SK-N-MC (cell line): ENCODE data around the gene TPMT.

Source experiments
- EZH2 ChIP-seq: fragments of 200-600 bp; sonication (generic); IDR thresholded peaks from one replicate; pipeline ENCODE4 v1.6.1; 2017; ENCODE audit warnings: antibody characterized with exemption
- FOXP2 ChIP-seq: optimal IDR thresholded peaks from 2 replicates; pipeline ENCODE3; 2011; ENCODE audit warnings: mild to moderate bottlenecking, moderate library complexity; ENCODE audit not compliant: insufficient read depth; ENCODE audit errors: extremely low read length, control extremely low read depth
- POLR2AphosphoS5 ChIP-seq: IDR thresholded peaks from 2 replicates; pipeline ENCODE4 v1.6.1; 2012; ENCODE audit warnings: mild to moderate bottlenecking, low read depth, low read length, borderline replicate concordance

DNA sequence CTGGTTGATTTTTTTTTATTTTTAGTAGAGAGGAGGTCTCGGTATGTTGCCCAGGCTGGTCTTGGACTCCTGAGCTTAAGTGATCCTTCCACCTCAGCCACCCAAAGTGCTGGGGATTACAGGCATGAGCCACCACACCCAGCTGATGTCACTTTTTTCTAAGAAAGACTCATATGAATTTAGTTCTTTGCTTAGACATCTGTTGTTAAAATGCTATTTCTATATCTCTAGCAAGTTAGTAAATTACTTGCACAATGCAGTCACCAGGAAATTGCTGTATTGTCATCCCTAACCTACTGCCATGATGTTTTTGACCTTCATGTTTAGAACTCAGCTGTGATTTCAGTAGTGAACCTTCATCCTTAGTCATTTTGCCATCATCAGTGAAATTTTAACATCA lies 6.0 kb upstream of the TPMT start:
- no peak for TF ChIP-seq POLR2AphosphoS5
- TF ChIP-seq EZH2: no peak
- TF ChIP-seq FOXP2: no peak
